Panc1 (cell line): ENCODE results near the gene FPR3.

Source experiments
- SIN3A ChIP-seq: IDR thresholded peaks from 2 replicates; pipeline ENCODE4 v1.6.1; 2012; ENCODE audit warnings: low read depth, mild to moderate bottlenecking, low read length, moderate library complexity, borderline replicate concordance; ENCODE audit not compliant: insufficient read depth
- TF ChIP-seq, protein P1 (sequence below): fragments of 450-650 bp; IDR thresholded peaks from 2 replicates; pipeline ENCODE4 v1.5.1; 2017; ENCODE audit warnings: mild to moderate bottlenecking

GRCh38 chr19:51837145-51837544 is 42.2 kb downstream of the FPR3 start:
- TF ChIP-seq, protein P1, sequence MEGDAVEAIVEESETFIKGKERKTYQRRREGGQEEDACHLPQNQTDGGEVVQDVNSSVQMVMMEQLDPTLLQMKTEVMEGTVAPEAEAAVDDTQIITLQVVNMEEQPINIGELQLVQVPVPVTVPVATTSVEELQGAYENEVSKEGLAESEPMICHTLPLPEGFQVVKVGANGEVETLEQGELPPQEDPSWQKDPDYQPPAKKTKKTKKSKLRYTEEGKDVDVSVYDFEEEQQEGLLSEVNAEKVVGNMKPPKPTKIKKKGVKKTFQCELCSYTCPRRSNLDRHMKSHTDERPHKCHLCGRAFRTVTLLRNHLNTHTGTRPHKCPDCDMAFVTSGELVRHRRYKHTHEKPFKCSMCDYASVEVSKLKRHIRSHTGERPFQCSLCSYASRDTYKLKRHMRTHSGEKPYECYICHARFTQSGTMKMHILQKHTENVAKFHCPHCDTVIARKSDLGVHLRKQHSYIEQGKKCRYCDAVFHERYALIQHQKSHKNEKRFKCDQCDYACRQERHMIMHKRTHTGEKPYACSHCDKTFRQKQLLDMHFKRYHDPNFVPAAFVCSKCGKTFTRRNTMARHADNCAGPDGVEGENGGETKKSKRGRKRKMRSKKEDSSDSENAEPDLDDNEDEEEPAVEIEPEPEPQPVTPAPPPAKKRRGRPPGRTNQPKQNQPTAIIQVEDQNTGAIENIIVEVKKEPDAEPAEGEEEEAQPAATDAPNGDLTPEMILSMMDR, result no peak
- TF ChIP-seq SIN3A, result no peak
